ENCODE measurements around the gene PTTG1IP2.

Gene PTTG1IP2

GRCh38 chr7:90472805-90473540 is 3.5 kb downstream of the PTTG1IP2 start:
- no peak overlapping the region for H3K4me3 Mint-ChIP-seq
- H3K27me3 Mint-ChIP-seq (ENCODE audit: low read depth), result no peaks in the 10 kb centered on the region
- peaks cover 6% of the 10 kb centered on the region for H3K4me1 Mint-ChIP-seq
- H3K36me3 Mint-ChIP-seq (ENCODE audit: low read depth), result no peaks in the 10 kb centered on the region
- H3K27ac Mint-ChIP-seq, result no peak overlapping the region
- TF ChIP-seq CTCF (IDR thresholded peaks at IDR 0.05; ENCODE audit: unreplicated experiment in 3 of 3), result no peak
- peaks cover 3% of the 10 kb centered on the region for H3K9me3 Mint-ChIP-seq

DNA sequence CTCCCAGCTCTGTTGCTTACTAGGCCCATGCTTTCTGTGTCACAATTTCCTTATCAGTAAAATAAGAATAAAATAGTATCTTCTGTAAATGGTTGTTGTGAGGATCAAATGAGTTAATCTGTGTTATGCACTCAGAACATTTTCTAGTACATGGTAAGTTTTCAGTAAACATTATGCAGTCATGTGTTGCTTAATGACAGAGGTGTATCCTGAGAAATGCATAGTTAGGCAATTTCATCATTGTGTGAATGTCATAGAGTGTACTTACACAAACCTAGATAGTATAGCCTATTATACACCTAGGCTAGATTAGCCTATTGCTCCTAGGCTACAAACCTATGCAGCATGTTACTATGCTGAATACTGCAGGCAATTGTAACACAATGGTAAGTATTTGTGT is 4.4 kb downstream of the PTTG1IP2 start:
- TF ChIP-seq CTCF (IDR thresholded peaks at IDR 0.05; ENCODE audit: unreplicated experiment in 3 of 3), result no peak
- Mint-ChIP-seq H3K36me3 (ENCODE audit: low read depth) (no peaks in the 10 kb centered on the region), H3K27ac (no peak overlapping the region), H3K9me3 (peaks cover 3% of the 10 kb centered on the region), H3K4me1 (peaks cover 6% of the 10 kb centered on the region), H3K4me3 (no peak overlapping the region), H3K27me3 (ENCODE audit: low read depth) (no peaks in the 10 kb centered on the region)

GRCh38 chr7:90474284-90475210 is 5.1 kb downstream of the PTTG1IP2 start:
- Mint-ChIP-seq H3K9me3 (peaks cover 3% of the 10 kb centered on the region), H3K4me3 (no peak overlapping the region), H3K27me3 (ENCODE audit: low read depth) (no peaks in the 10 kb centered on the region), H3K4me1 (peaks cover 6% of the 10 kb centered on the region), H3K36me3 (ENCODE audit: low read depth) (no peaks in the 10 kb centered on the region), H3K27ac (no peak overlapping the region)
- TF ChIP-seq CTCF (IDR thresholded peaks at IDR 0.05; ENCODE audit: unreplicated experiment in 3 of 3), result no peak

GRCh38 chr7:90483251-90483650 is 13.8 kb downstream of the PTTG1IP2 start:
- Mint-ChIP-seq H3K27me3 (ENCODE audit: low read depth) (no peaks in the 10 kb centered on the region), H3K36me3 (ENCODE audit: low read depth) (no peaks in the 10 kb centered on the region), H3K4me1 (peaks cover 3% of the 10 kb centered on the region), H3K27ac (no peak overlapping the region), H3K9me3 (no peaks in the 10 kb centered on the region), H3K4me3 (no peak overlapping the region)
- no peak for TF ChIP-seq CTCF (IDR thresholded peaks at IDR 0.05; ENCODE audit: unreplicated experiment in 3 of 3)

DNA sequence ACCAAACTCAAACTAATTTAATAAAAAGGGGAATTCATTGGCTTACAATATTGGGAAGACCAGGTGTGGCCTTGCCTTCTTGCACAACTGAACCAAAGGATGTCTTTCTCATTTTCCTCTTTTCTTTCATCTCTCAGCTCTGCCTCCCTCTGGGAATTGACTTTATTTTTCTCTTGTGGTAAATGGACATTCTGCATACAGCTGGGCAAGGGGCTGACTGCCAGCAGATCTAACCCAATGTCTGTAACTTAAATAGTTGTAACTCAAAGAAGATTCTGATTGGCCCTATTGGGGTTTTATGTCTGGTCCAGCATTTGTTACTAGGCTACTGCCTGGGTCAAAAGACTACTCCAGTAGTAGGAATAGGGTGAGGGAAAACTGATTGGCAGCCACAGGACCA is 15.3 kb downstream of the PTTG1IP2 start:
- no peak for TF ChIP-seq CTCF (IDR thresholded peaks at IDR 0.05; ENCODE audit: unreplicated experiment in 3 of 3)
- no peaks in the 10 kb centered on the region for H3K36me3 Mint-ChIP-seq (ENCODE audit: low read depth)
- no peaks in the 10 kb centered on the region for H3K9me3 Mint-ChIP-seq
- H3K27ac Mint-ChIP-seq, result no peak overlapping the region
- H3K27me3 Mint-ChIP-seq (ENCODE audit: low read depth), result no peaks in the 10 kb centered on the region
- peaks cover 4% of the 10 kb centered on the region for H3K4me1 Mint-ChIP-seq
- H3K4me3 Mint-ChIP-seq, result no peak overlapping the region
